Measurements from ENCODE around the gene FAP. TPM values are rescaled to one million over a fixed set of nuclear protein-coding genes. Genes with fewer than 3 reads are reported as not detected.

Gene FAP
- total and polyA plus RNA-seq, 2 of the 8 experiments (the other 6 are each of a cell fraction or from before 2014, with no cell fraction given): not detected

DNA sequence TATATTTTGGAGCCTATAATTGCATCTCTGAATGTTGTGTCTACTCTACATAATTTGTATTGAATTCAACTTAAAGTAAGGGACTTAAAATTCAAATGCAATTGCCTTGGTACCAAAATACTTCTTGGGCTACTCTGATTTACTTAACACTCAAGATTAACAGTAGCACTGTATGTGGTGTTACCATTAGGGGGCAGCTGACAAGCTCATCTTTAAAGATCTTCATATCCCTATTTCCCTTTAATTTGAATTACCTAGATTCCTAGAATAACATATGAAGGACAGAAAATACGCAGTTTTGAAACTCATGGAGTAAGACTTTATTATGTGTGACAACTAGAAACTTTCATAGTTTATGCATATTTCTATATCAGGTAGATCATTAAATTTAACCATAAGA, 37.4 kb upstream of the FAP start:
- FAIRE-seq (no peak), DNase-seq (ENCODE audit: low read depth in 1 of 2, low spot score in 2 of 2) (no peak)
- POLR2A ChIA-PET (ENCODE audit: partially characterized antibody): no interaction called here
- H3K36me3 ChIP-seq (ENCODE audit: control insufficient read depth in 2 of 4, insufficient read depth in 4 of 4, low read length in 3 of 4): no peaks in the 10 kb centered on the region
- H2BK20ac ChIP-seq (ENCODE audit: low read length): no peak overlapping the region
- TF ChIP-seq, protein P1, sequence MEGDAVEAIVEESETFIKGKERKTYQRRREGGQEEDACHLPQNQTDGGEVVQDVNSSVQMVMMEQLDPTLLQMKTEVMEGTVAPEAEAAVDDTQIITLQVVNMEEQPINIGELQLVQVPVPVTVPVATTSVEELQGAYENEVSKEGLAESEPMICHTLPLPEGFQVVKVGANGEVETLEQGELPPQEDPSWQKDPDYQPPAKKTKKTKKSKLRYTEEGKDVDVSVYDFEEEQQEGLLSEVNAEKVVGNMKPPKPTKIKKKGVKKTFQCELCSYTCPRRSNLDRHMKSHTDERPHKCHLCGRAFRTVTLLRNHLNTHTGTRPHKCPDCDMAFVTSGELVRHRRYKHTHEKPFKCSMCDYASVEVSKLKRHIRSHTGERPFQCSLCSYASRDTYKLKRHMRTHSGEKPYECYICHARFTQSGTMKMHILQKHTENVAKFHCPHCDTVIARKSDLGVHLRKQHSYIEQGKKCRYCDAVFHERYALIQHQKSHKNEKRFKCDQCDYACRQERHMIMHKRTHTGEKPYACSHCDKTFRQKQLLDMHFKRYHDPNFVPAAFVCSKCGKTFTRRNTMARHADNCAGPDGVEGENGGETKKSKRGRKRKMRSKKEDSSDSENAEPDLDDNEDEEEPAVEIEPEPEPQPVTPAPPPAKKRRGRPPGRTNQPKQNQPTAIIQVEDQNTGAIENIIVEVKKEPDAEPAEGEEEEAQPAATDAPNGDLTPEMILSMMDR (IDR thresholded peaks at IDR 0.05; ENCODE audit: control extremely low read depth in 1 of 3, insufficient read depth in 1 of 3, low read depth in 1 of 3, low read length in 3 of 3): peak in 1 of 3 experiments; percentile 18; a peak in 2 of 4 replicates
- no peak for TF ChIP-seq EP300 (IDR thresholded peaks at IDR 0.05; ENCODE audit: borderline replicate concordance in 1 of 2, low read depth in 2 of 2, low read length in 2 of 2)
- no peak for TF ChIP-seq TAF7 (optimal IDR thresholded peaks at IDR 0.05; ENCODE audit: borderline replicate concordance, low read depth, low read length)
- no peak for TF ChIP-seq BACH1 (IDR thresholded peaks at IDR 0.05; ENCODE audit: low read length)
- no peak for TF ChIP-seq MAX (IDR thresholded peaks at IDR 0.05)
- H2BK15ac ChIP-seq (ENCODE audit: low read length): no peak overlapping the region
- CTCF ChIA-PET (ENCODE audit: partially characterized antibody): interaction anchor here (0.7 to 6.4 kb wide), 12 partner anchors 8 to 261 kb away, joined by 3 to 55 read pairs (median 3); partner anchors contain the start of gene GCG
- no peak overlapping the region for H2BK12ac ChIP-seq (ENCODE audit: low read depth, low read length)
- no peak overlapping the region for H3K4ac ChIP-seq (replicated peaks; ENCODE audit: insufficient read length, low read depth, low read length)
- H4K91ac ChIP-seq (replicated peaks; ENCODE audit: insufficient read length, low read length): no peak overlapping the region
- no peaks in the 10 kb centered on the region for H3K27me3 ChIP-seq (replicated peaks in 1 of 4; ENCODE audit: control insufficient read depth in 3 of 4, extremely low read depth in 1 of 4, insufficient read depth in 3 of 4, low read length in 3 of 4)
- H2AFZ ChIP-seq (ENCODE audit: low read length): no peak overlapping the region
- H3K79me1 ChIP-seq (ENCODE audit: low read depth, low read length): no peaks in the 10 kb centered on the region
- H4K20me1 ChIP-seq (replicated peaks in 1 of 2; ENCODE audit: control insufficient read depth in 1 of 2, insufficient read depth in 2 of 2, low read length in 2 of 2): no peaks in the 10 kb centered on the region
- no peak overlapping the region for H2AK5ac ChIP-seq (ENCODE audit: low read depth, low read length)
- H4K5ac ChIP-seq (ENCODE audit: insufficient read length, low read depth, low read length): no peak overlapping the region
- 88% methylated on average over 1 of the region's 1 CpG; no CpG with 5 or more reads in 1 of the 2 experiments for WGBS, 2 experiments (ENCODE audit: extremely low coverage in 1 of 2, insufficient coverage in 1 of 2, insufficient read length in 1 of 2, insufficient replicate concordance in 2 of 2, low coverage in 1 of 2, low lambda C conversion rate in 2 of 2, missing lambda C conversion rate in 1 of 2)
- no peak overlapping the region for H2BK120ac ChIP-seq (replicated peaks; ENCODE audit: low read depth, low read length)
- H4K8ac ChIP-seq (ENCODE audit: extremely low read depth, insufficient read depth, low read length): no peak overlapping the region
- no peak overlapping the region for H3K56ac ChIP-seq (replicated peaks; ENCODE audit: insufficient read length, low read depth, low read length)
- H3K9ac ChIP-seq (replicated peaks in 1 of 4; ENCODE audit: extremely low read depth in 1 of 4, low read depth in 3 of 4, low read length in 3 of 4): no peak overlapping the region
- H3K18ac ChIP-seq (ENCODE audit: extremely low read depth, low read length): no peak overlapping the region
- no peak overlapping the region for H3K23ac ChIP-seq (ENCODE audit: insufficient read length)
- no peak overlapping the region for H3K4me2 ChIP-seq (ENCODE audit: insufficient read depth in 1 of 2, low read depth in 2 of 2, low read length in 2 of 2)
- no peak overlapping the region for H3K14ac ChIP-seq (ENCODE audit: insufficient read length)
- H3K9me3 ChIP-seq (ENCODE audit: insufficient read depth in 2 of 2, low read depth in 1 of 2, low read length in 1 of 2): no peaks in the 10 kb centered on the region
- no peak overlapping the region for H2BK5ac ChIP-seq (ENCODE audit: low read depth, low read length)
- no peaks in the 10 kb centered on the region for H3K23me2 ChIP-seq (ENCODE audit: low read depth, low read length)
- H3K4me1 ChIP-seq (replicated peaks in 1 of 4; ENCODE audit: control insufficient read depth in 3 of 4, insufficient read depth in 4 of 4, low read length in 3 of 4): no peaks in the 10 kb centered on the region
- no peaks in the 10 kb centered on the region for H3K79me2 ChIP-seq (ENCODE audit: control insufficient read depth in 1 of 2, insufficient read depth in 2 of 2, low read length in 2 of 2)
- no peak overlapping the region for H3K27ac ChIP-seq (ENCODE audit: low read depth, low read length)
- H3K4me3 ChIP-seq (ENCODE audit: extremely low read depth in 1 of 4, insufficient read depth in 2 of 4, low read depth in 3 of 4, low read length in 4 of 4): no peak overlapping the region

Measured in H1 (cell line).